Aortic smooth muscle cell (primary cell): ENCODE data around the gene RIPK4. TPM values are rescaled to one million over a fixed set of nuclear protein-coding genes. Genes with fewer than 3 reads are reported as not detected.

Experiments used
- total RNA-seq: library from RNA; depleted of rRNA; stranded (reverse); fragments of >200 nt; gene quantifications from 2 replicates; pipeline ENCODE4 v1.2.3, GENCODE V29; 2014

Gene RIPK4
- 40.5 and 46.8 TPM in 2 replicates for total RNA-seq

DNA sequence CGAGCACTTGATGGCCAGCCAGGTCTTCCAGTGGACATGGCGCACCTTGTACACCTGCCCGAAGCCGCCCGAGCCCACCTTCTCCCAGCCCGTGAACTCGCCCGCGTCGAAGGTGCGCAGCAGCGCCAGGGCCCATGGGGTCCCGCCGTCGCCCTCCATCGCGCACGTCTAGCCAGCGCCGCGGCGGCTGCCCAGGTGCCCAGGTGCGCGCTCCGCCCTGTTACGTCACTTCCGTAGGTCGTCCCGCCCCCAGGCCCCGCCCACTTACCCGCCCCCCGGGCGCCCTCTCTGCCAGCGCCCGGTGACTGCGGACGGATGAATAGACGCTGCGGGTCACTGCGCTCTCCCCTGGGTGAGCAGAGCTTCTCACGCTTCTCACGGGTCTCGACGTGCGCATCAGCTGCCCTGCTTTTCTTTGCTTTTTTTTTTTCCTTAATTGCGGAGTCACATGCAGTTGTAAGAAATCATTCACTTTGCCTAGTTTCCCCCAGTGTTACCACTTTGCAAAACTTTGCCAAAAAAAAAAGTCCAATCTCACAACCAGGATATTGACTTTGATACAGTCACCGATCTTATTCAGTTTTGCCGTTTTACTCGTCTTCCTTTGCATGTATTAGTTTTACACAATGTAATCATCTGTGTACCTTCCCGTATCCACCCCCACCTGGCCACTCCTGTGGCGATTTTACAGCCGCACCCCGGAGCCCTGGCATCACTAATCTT lies at the start of gene RIPK4:
Gene RIPK4 (minus strand): TSS at position 170 of the 723 bp plus-strand sequence. CDS start 11 bp downstream, at position 159.

Other genes starting within 250 kb of the RIPK4 start
- gene PRDM15, start 112.3 kb upstream of the RIPK4 start, total RNA-seq: 5.0 and 6.2 TPM in 2 replicates
- gene C2CD2, start 187.0 kb upstream of the RIPK4 start, total RNA-seq: 35.0 and 49.7 TPM in 2 replicates
- gene ZBTB21, start 243.3 kb upstream of the RIPK4 start, total RNA-seq: 6.5 and 7.0 TPM in 2 replicates